Measurements from ENCODE around the gene GPR143.

GPR143 gene

DNA sequence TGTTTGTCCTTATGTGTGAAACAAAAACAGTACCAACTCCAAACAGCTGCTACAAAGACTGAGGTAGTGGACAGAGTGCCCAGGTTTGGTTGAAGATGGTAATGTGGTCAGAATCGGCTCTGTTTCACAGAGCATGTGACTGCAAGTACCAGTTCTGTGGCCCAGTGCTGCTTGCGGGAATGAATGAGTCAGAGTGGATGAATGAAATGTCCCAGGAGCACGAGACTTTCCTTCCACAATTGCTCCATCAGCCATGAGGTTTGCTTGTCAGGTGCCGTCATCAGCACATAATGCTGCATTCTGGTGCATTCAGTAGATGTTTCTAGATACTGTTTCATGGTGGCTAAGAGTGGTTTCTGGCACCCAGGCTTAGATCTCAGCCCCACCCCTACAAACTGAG is 84.2 kb downstream of the GPR143 start:
- ChIA-PET POLR2A (no interaction called here), CTCF (no interaction called here)
- TF ChIP-seq, protein P1, sequence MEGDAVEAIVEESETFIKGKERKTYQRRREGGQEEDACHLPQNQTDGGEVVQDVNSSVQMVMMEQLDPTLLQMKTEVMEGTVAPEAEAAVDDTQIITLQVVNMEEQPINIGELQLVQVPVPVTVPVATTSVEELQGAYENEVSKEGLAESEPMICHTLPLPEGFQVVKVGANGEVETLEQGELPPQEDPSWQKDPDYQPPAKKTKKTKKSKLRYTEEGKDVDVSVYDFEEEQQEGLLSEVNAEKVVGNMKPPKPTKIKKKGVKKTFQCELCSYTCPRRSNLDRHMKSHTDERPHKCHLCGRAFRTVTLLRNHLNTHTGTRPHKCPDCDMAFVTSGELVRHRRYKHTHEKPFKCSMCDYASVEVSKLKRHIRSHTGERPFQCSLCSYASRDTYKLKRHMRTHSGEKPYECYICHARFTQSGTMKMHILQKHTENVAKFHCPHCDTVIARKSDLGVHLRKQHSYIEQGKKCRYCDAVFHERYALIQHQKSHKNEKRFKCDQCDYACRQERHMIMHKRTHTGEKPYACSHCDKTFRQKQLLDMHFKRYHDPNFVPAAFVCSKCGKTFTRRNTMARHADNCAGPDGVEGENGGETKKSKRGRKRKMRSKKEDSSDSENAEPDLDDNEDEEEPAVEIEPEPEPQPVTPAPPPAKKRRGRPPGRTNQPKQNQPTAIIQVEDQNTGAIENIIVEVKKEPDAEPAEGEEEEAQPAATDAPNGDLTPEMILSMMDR (IDR thresholded peaks at IDR 0.05; ENCODE audit: insufficient read depth, low read length, missing control alignments), result no peak
- no peak for DNase-seq (ENCODE audit: low read depth, low spot score)
- no peak overlapping the region for H3K4me3 ChIP-seq (ENCODE audit: low read depth, low read length)

DNA sequence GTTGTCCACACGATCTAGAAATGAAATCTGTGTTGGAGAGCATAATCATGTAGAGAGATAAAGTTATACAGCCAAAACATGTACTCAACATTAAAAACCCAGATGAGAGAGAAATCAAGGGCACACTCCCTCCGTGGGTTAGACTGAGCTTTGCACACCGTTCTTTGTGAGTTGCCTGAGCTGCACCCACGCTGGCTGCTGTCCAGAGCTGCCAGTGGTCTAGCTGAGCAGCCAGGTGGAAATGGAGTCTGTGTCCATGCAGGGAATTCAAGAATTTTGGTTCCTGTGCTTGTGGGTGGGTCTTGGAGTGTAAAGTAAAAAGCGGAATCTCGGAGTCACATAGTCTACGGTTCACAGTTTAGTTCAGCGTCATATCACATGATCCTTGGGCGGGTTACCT is 84.6 kb downstream of the GPR143 start:
- CTCF ChIA-PET, result no interaction called here
- TF ChIP-seq, protein P1 (IDR thresholded peaks at IDR 0.05; ENCODE audit: insufficient read depth, low read length, missing control alignments), result no peak
- DNase-seq (ENCODE audit: low read depth, low spot score), result no peak
- H3K4me3 ChIP-seq (ENCODE audit: low read depth, low read length), result no peak overlapping the region
- POLR2A ChIA-PET, result no interaction called here

DNA sequence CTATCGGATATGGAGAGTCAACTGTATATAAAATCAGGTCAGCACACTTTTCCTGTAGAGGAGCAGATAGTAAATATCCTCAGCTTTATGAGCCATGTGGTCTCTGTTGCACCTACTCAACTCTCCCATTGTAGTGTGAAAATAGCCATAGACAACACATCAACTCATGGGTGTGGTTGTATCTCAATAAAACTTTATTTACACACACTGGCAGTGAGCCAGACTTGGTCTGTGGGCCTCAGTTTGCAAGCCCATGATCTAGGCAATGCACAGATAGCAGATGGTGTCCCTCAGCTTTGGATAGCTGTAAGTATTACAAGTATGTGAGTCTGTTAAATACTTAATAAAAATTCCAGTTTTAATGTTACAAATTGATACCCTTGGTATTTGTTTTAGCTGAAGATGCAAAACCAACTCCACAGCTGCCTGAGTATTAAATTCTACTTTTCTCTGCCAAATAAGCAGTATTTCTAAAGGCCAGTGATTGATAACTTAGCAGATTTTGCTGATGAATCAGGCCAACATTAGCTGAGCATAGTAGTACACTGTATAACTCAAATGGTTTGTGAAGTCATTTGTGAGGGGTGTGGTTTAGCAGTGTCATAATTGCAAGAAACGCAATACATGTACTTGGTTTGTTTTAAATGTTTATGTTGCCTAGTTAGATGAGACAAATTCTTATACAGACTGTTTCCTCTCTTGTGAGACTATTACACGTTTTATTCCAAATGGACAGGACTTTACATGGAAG is 87.3 kb downstream of the GPR143 start:
- H3K4me3 ChIP-seq (ENCODE audit: low read depth, low read length), result no peak overlapping the region
- ChIA-PET POLR2A (no interaction called here), CTCF (no interaction called here)
- TF ChIP-seq, protein P1 (IDR thresholded peaks at IDR 0.05; ENCODE audit: insufficient read depth, low read length, missing control alignments), result no peak
- DNase-seq (ENCODE audit: low read depth, low spot score), result no peak

DNA sequence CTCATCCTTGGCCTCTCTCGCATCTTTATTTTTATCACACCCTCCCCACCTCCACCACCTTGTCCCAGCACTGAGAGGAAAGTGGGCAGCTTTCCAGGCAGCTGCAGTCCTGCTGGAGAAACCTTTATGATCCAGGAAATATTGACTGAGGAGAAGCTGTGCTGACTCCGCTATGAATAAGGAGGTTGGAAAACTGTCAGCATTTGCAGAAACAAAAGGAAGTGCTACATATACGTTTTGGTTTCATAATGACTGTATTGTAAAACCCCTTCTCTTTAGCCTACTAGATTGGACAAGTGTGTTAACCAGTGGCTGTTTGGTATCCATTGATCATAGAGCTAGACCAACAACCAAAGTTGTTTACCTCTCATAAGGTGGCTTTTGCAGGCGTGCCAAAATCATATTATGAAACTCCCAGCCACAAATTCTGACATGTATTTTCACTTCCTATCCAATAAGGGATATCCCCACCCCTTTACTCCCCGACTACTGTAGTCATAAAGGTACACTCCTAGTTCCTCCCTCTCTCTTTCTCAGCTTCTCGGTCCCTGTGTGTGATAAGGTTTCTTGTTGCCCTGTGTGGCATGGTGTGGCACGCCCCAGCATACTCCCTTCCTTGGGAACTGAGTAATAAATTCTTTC is 88.4 kb downstream of the GPR143 start:
- POLR2A ChIA-PET, result no interaction called here
- TF ChIP-seq, protein P1 (IDR thresholded peaks at IDR 0.05; ENCODE audit: insufficient read depth, low read length, missing control alignments), result no peak
- DNase-seq (ENCODE audit: low read depth, low spot score), result no peak
- no peak overlapping the region for H3K4me3 ChIP-seq (ENCODE audit: low read depth, low read length)
- CTCF ChIA-PET, result no interaction called here

DNA sequence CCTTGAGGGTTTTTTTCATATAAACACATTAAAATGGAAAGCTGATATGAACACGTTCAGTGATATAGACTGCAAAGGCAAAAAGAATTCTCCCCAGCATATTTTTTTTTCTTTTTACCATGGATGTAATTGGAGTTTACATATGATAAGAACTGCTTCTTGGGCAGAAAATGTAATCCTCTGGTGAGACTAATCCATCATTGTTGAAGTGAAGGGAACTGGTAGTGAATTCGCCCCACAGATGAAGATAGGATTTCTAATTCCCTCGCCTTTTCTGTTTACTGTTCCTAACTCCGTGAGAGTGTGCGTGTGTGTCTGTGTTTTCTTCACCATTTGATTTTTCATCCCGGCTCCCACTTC is 88.9 kb downstream of the GPR143 start:
- H3K4me3 ChIP-seq (ENCODE audit: low read depth, low read length), result no peak overlapping the region
- ChIA-PET CTCF (no interaction called here), POLR2A (no interaction called here)
- TF ChIP-seq, protein P1 (IDR thresholded peaks at IDR 0.05; ENCODE audit: insufficient read depth, low read length, missing control alignments), result no peak
- DNase-seq (ENCODE audit: low read depth, low spot score), result no peak

DNA sequence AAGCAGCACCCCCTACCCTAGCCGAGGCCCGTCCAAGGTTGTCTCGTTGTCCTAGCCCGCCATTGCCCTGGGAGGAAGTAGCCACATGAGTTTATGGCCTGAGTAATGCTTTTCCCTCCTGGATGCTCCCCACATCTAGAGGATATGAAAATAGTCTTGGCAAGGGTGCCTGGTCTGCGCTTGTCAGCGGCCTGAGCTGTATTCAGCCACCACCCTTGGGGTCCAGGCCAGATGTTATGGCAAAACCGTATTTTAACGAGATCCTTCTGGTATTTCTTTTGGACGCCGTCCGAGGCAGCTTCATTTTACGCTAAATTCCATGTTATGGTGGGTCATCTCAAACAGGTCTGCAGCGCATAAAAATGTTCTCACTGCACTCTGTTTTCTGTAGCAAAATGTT is 89.3 kb downstream of the GPR143 start:
- no peak for DNase-seq (ENCODE audit: low read depth, low spot score)
- no peak overlapping the region for H3K4me3 ChIP-seq (ENCODE audit: low read depth, low read length)
- TF ChIP-seq, protein P1 (IDR thresholded peaks at IDR 0.05; ENCODE audit: insufficient read depth, low read length, missing control alignments), result no peak
- CTCF ChIA-PET, result no interaction called here
- POLR2A ChIA-PET, result no interaction called here
